Lung (tissue), 12 donors: ENCODE measurements around the gene SYNDIG1L. TPM values are rescaled to one million over a fixed set of nuclear protein-coding genes. Genes with fewer than 3 reads are reported as not detected.

Source experiments
- ATAC-seq: fragments of 200-7000 bp; cut with Tn5 transposase; one replicate; pipeline ENCODE4 v1.9.1; 2020; ENCODE audit warnings: moderate number of reproducible peaks; ENCODE audit not compliant: insufficient read depth, low FRiP score
- DNase-seq, 3 donors: peaks; one replicate each; pipeline ENCODE4 v3.0.0-alpha.2; 2013 to 2017
- H3K27ac ChIP-seq, 2 donors: one replicate each; pipeline ENCODE4 v1.5.1; 2013; ENCODE audit warnings: mild to moderate bottlenecking in 2 of 2, moderate library complexity in 2 of 2, control low read depth in 1 of 2, inconsistent platforms in 1 of 2, low read depth in 1 of 2, low read length in 1 of 2
- H3K27me3 ChIP-seq, 3 donors: one replicate each; pipeline ENCODE4 v1.5.1; 2013; ENCODE audit warnings: low read length in 2 of 3; ENCODE audit not compliant: control insufficient read depth in 3 of 3, insufficient read depth in 3 of 3
- H3K36me3 ChIP-seq, 4 donors: one replicate each; pipeline ENCODE4 v1.5.1; 2013; ENCODE audit warnings: low read length in 4 of 4, mild to moderate bottlenecking in 1 of 4, moderate library complexity in 1 of 4; ENCODE audit not compliant: control insufficient read depth in 4 of 4, insufficient read depth in 4 of 4
- H3K4me1 ChIP-seq, 5 donors: one replicate each; pipeline ENCODE4 v1.5.1; 2013; ENCODE audit warnings: low read length in 5 of 5, mild to moderate bottlenecking in 2 of 5, moderate library complexity in 1 of 5; ENCODE audit not compliant: control insufficient read depth in 5 of 5, insufficient read depth in 5 of 5
- H3K4me3 ChIP-seq: one replicate; pipeline ENCODE4 v1.5.1; 2013; ENCODE audit warnings: mild to moderate bottlenecking, control low read depth, moderate library complexity
- H3K9ac ChIP-seq, 2 donors: one replicate each; pipeline ENCODE4 v1.5.1; 2013; ENCODE audit warnings: low read length in 2 of 2, control low read depth in 1 of 2; ENCODE audit not compliant: insufficient read depth in 1 of 2
- H3K9me3 ChIP-seq, 4 donors: one replicate each; pipeline ENCODE4 v1.5.1; 2013; ENCODE audit warnings: low read length in 3 of 4, mild to moderate bottlenecking in 1 of 4, moderate library complexity in 1 of 4; ENCODE audit not compliant: control insufficient read depth in 4 of 4, insufficient read depth in 3 of 4
- CTCF ChIP-seq: IDR thresholded peaks from 2 replicates; pipeline ENCODE4 v1.5.1; 2012; ENCODE audit warnings: mild to moderate bottlenecking; ENCODE audit errors: control extremely low read depth, extremely low read depth
- WGBS, 2 donors: extraction: QIAGEN DNeasy Blood & Tissue Kit; methylation state at CpG; one replicate each; pipeline ENCODE4 v1.1.7; 2013; 5-methylcytosine and 5-hydroxymethylcytosine counted together
- polyA plus RNA-seq, 2 donors: library from polyadenylated mRNA; stranded (reverse); fragments of 200-250 nt; gene quantifications; one replicate each; pipeline ENCODE4 v1.2.1, GENCODE V29; 2013
- total RNA-seq, 2 donors: library from RNA; depleted of rRNA in 1 of 2; stranded (reverse); fragments of >200 nt in 1 of 2; gene quantifications; one replicate each; pipeline ENCODE4 v1.2.1, GENCODE V29; 2014 to 2021
- donor health status: control.
- donor health status: control.
- donor health status: Bipolar disorder and iron deficiency.
- donor health status: healthy.
- donor health status: DM: yes; HTN: yes; CAD: no.

Gene SYNDIG1L
- total and polyA plus RNA-seq, 4 donors, result 0.39 to 1.2 (median 0.94) TPM

GRCh38 chr14:74424606-74425005 is 1.4 kb downstream of the SYNDIG1L start:
- no peak overlapping the region for H3K4me3 ChIP-seq
- no peak for TF ChIP-seq CTCF
- no peak for DNase-seq
- H3K9ac ChIP-seq, result no peak overlapping the region
- peaks cover 0 to 3% (median 0%) of the 10 kb centered on the region in 5 donors for H3K4me1 ChIP-seq
- no peak for ATAC-seq
- no peaks in the 10 kb centered on the region for H3K36me3 ChIP-seq
- peaks cover 0 to 18% (median 11%) of the 10 kb centered on the region in 3 donors for H3K27me3 ChIP-seq
- WGBS, 2 donors, result 83 to 88% methylated on average over 3 of the region's 3 CpGs
- no peak overlapping the region for H3K27ac ChIP-seq
- no peaks in the 10 kb centered on the region for H3K9me3 ChIP-seq

- ATAC-seq, result no peak
- Histone ChIP-seq H3K9me3 (no peaks in the 10 kb centered on the region), H3K4me1 (peaks cover 0 to 3% (median 0%) of the 10 kb centered on the region in 5 donors), H3K9ac (no peak overlapping the region), H3K4me3 (no peak overlapping the region), H3K36me3 (no peaks in the 10 kb centered on the region), H3K27ac (no peak overlapping the region), H3K27me3 (peaks cover 0 to 30% (median 11%) of the 10 kb centered on the region in 3 donors)
- no peak for DNase-seq
- 82 to 89% methylated on average over 7 of the region's 7 CpGs for WGBS, 2 donors
- TF ChIP-seq CTCF, result no peak
Observed at GRCh38 chr14:74423246-74423645, 2.8 kb downstream of the SYNDIG1L start.

GRCh38 chr14:74421981-74422380 is 4.0 kb downstream of the SYNDIG1L start:
- Histone ChIP-seq H3K9me3 (peaks cover 0 to 2% (median 0%) of the 10 kb centered on the region in 4 donors), H3K4me3 (no peak overlapping the region), H3K4me1 (peaks cover 0 to 7% (median 0%) of the 10 kb centered on the region in 5 donors), H3K36me3 (no peaks in the 10 kb centered on the region), H3K27me3 (peaks cover 0 to 24% (median 11%) of the 10 kb centered on the region in 3 donors), H3K27ac (no peak overlapping the region), H3K9ac (no peak overlapping the region)
- 72 to 84% methylated on average over 5 of the region's 5 CpGs for WGBS, 2 donors
- TF ChIP-seq CTCF, result no peak
- DNase-seq (no peak), ATAC-seq (no peak)

- WGBS, 2 donors, result 58 to 77% methylated on average over 5 of the region's 5 CpGs
- Histone ChIP-seq H3K4me1 (peaks cover 0 to 11% (median 0%) of the 10 kb centered on the region in 5 donors), H3K36me3 (no peaks in the 10 kb centered on the region), H3K27me3 (peaks cover 0 to 12% (median 0%) of the 10 kb centered on the region in 3 donors), H3K9ac (no peak overlapping the region), H3K27ac (no peak overlapping the region), H3K9me3 (peaks cover 0 to 2% (median 0%) of the 10 kb centered on the region in 4 donors), H3K4me3 (no peak overlapping the region)
- ATAC-seq, result no peak
- no peak for TF ChIP-seq CTCF
- no peak for DNase-seq
Observed at GRCh38 chr14:74419086-74419485, 6.9 kb downstream of the SYNDIG1L start.
